AG04449 (cell line): ENCODE data around the gene PPM1H.

ENCODE experiments used
- CTCF ChIA-PET: fragments of 350-600 bp; formaldehyde crosslinking; extraction: SDS; loops from one replicate; lab custom pipeline; 2021; ENCODE audit warnings: antibody characterized with exemption; lab: Yijun Ruan, JAX
- POLR2A ChIA-PET: fragments of 400-600, 350-600 bp; formaldehyde crosslinking; extraction: SDS; loops from one replicate; lab custom pipeline; 2020; ENCODE audit warnings: antibody characterized with exemption, inconsistent platforms; lab: Yijun Ruan, JAX
- DNase-seq: peaks from one replicate; pipeline ENCODE4 v3.0.0-alpha.2; 2010; ENCODE audit warnings: low read depth, low spot score
- H3K4me3 ChIP-seq: 2 replicates; pipeline ENCODE4 v1.5.1; 2011; ENCODE audit warnings: low read depth, mild to moderate bottlenecking, control low read depth, low read length
- TF ChIP-seq, protein P1 (sequence below): IDR thresholded peaks from one replicate; pipeline ENCODE4 v1.5.1; 2011; ENCODE audit warnings: mild to moderate bottlenecking, moderate library complexity, low read length, control low read depth, inconsistent platforms; ENCODE audit not compliant: insufficient read depth; ENCODE audit errors: missing control alignments

Gene PPM1H

DNA sequence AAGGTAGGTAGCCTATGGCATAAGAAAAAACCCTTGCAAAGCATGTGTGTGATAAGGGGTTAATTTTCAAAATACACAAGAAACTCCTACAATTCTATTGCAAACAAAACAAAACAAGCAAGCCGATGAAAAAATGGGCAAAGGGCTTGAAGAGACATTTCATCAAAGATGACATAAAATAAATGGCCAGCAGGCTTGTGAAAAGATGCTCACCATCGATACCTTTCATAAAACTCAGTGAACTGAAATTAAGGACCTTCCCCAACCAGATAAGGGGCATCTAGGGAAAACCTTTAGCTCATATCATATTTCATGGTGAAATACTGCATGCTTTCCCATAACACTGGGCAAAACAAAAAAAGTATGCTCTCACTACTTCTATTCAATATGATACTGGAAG is 131.2 kb downstream of the PPM1H start:
- CTCF ChIA-PET, result interaction anchor here (0.7 to 12.1 kb wide), 18 partner anchors 9 to 999 kb away, joined by 3 to 347 read pairs (median 5); partner anchors contain the start of gene PPM1H
- TF ChIP-seq, protein P1, sequence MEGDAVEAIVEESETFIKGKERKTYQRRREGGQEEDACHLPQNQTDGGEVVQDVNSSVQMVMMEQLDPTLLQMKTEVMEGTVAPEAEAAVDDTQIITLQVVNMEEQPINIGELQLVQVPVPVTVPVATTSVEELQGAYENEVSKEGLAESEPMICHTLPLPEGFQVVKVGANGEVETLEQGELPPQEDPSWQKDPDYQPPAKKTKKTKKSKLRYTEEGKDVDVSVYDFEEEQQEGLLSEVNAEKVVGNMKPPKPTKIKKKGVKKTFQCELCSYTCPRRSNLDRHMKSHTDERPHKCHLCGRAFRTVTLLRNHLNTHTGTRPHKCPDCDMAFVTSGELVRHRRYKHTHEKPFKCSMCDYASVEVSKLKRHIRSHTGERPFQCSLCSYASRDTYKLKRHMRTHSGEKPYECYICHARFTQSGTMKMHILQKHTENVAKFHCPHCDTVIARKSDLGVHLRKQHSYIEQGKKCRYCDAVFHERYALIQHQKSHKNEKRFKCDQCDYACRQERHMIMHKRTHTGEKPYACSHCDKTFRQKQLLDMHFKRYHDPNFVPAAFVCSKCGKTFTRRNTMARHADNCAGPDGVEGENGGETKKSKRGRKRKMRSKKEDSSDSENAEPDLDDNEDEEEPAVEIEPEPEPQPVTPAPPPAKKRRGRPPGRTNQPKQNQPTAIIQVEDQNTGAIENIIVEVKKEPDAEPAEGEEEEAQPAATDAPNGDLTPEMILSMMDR, result no peak
- DNase-seq, result no peak
- POLR2A ChIA-PET, result no interaction called here
- H3K4me3 ChIP-seq, result no peak overlapping the region

DNA sequence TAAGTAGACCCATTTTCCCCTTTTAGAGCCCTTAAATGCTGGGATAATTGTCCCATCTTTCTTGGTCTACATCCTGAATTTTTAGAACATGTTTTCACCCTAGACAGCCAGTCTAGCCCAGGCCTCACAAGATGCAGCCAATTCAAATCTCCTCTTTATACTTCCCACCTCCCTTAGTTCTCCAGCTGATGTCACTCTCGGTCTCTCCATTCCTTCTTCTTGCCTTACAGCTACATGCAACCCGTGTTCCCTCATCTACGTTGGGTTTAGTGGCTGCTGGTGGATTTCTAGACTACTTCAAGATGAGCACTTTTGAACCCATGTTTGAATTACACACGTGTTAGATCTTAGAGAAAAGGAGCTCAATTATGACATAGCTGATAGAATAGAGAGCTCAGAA is 132.0 kb downstream of the PPM1H start:
- ChIA-PET CTCF (interaction anchor here (0.7 to 12.1 kb wide), 21 partner anchors 8 to 999 kb away, joined by 3 to 347 read pairs (median 4); partner anchors contain the start of gene PPM1H), POLR2A (interaction anchor here (0.7 kb wide), 1 partner anchor 200 kb away, joined by 3 read pairs; no protein-coding TSS in a partner anchor)
- no peak for DNase-seq

DNA sequence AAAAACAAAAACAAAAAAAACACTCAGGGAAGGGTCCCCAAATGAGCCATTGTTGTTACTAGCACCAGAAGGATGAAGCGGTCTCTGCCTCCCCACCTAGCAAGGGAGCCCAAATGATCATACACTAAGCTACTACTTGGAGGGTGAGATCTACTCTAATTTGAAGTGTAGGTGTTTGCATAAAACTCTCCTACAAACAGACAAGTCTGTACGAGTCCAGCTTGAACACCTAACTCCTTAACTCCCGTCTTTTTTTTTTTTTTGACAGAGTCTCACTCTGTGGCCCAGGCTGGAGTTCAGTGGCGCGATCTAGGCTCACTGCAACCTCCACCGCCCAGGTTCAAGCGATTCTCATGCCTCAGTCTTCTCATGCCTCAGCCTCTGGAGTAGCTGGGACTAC is 132.6 kb downstream of the PPM1H start:
- TF ChIP-seq, protein P1, result no peak
- H3K4me3 ChIP-seq, result no peak overlapping the region
- ChIA-PET POLR2A (interaction anchor here (0.7 kb wide), 1 partner anchor 199 kb away, joined by 3 read pairs; no protein-coding TSS in a partner anchor), CTCF (interaction anchor here (0.7 to 12.1 kb wide), 15 partner anchors 8 to 1000 kb away, joined by 3 to 347 read pairs (median 5); partner anchors contain the start of gene PPM1H)
- DNase-seq, result no peak

More for the DNA sequence above, 132.0 kb downstream of the PPM1H start:
- no peak overlapping the region for H3K4me3 ChIP-seq
- TF ChIP-seq, protein P1, result peak; percentile 50

DNA sequence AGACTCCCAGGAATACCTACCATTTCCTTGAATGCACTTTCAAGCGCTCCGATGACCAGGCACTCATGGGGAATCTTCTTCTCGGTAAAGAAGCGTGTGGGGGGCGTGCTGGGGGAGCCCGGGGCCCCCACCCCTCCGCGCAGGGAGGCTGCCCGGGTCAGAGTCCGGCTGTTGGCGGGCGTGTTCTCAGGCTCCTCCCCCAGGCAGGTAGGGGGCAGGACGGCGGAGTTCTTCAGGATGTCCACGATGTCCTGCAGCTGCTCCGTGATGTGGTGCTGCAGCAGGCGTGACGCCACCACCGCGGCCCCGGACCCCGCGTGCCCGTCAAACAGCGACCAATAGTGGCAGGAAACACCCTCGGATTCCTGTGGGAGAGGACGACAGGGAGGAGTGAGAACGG is 133.2 kb downstream of the PPM1H start:
- TF ChIP-seq, protein P1, result no peak
- no peak overlapping the region for H3K4me3 ChIP-seq
- no peak for DNase-seq
- ChIA-PET POLR2A (no interaction called here), CTCF (interaction anchor here (0.7 to 12.1 kb wide), 8 partner anchors 8 to 367 kb away, joined by 3 to 347 read pairs (median 83); no protein-coding TSS in a partner anchor)

DNA sequence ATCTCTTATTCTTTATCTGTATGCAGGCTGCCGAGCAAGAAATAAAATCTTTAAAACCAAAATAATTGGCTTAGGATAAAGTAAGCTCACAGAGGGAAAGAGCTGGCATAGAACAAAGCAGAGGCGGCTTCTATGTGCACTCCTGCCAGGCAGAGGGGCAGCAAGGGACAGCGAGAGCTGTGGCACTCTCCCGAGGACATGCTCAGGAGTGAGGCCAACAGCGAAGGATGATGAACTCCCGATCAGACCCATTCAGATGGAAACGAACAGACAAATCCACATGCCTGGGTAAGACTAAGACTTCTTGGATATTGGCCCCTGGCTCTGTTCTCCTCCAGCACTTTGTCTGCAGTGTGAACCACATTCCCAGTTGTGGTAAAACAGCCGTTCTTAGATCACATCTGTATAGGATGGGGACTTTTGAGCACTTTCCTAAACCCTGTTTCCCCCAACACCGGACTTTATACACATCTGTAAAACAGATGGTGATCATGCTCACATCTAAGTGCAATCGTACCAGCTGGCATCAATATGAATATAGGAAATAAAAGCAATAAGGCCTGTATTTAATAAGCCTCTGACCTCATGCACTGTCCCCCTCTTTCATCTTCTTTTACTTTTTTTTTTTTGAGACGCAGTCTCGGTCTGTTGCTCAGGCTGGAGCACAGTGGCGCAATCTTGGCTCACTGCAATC is 134.1 kb downstream of the PPM1H start:
- ChIA-PET CTCF (interaction anchor here (0.6 to 12.1 kb wide), 13 partner anchors 12 to 366 kb away, joined by 3 to 347 read pairs (median 4); no protein-coding TSS in a partner anchor), POLR2A (no interaction called here)
- TF ChIP-seq, protein P1, result no peak
- DNase-seq, result no peak
- no peak overlapping the region for H3K4me3 ChIP-seq
